ENCODE data around the gene ADGRV1.
"Not testable (repeated sequence)": the region's sequence is repeated elsewhere in the genome, so short reads cannot be mapped to it uniquely, and the experiment has no call there.

The ADGRV1 gene

DNA sequence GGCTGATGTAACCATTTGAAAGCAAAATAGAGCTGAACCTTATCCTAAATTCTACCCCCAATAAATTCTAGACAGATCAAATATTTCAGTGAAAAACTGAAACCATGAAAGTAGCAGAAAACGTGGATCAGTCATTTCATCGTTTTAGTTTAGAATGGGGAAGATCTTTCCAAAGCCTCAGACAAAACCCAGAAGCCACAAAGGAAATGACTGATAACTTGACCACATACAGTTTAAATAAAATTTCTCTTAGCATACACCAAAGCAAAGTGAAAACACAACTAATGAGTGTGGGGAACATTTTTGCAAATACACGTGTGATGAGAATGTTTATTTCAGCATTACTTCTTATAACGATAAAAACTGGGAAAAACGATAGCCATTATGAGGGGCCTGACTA lies 284.8 kb downstream of the ADGRV1 start:
- DNase-seq: no peak

DNA sequence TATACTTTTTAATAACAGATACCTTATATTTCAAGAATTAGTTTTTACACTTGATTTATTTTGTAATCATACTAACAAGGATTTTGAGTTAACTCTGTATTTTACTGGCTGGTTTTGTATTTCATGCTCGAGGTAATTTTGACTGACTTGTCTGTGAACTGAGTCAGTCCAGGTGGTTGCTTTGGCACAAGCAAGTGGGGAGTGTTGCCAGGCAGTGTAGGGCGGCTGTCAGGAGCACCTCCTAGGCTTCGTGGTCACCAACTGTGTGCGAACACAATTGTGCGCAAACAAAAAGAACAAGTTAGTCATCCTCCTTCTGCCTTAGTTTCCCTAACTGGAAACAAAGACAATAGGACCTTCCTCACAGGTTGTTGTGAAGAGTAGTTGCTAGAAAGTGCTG lies 286.3 kb downstream of the ADGRV1 start:
- no peak for DNase-seq

DNA sequence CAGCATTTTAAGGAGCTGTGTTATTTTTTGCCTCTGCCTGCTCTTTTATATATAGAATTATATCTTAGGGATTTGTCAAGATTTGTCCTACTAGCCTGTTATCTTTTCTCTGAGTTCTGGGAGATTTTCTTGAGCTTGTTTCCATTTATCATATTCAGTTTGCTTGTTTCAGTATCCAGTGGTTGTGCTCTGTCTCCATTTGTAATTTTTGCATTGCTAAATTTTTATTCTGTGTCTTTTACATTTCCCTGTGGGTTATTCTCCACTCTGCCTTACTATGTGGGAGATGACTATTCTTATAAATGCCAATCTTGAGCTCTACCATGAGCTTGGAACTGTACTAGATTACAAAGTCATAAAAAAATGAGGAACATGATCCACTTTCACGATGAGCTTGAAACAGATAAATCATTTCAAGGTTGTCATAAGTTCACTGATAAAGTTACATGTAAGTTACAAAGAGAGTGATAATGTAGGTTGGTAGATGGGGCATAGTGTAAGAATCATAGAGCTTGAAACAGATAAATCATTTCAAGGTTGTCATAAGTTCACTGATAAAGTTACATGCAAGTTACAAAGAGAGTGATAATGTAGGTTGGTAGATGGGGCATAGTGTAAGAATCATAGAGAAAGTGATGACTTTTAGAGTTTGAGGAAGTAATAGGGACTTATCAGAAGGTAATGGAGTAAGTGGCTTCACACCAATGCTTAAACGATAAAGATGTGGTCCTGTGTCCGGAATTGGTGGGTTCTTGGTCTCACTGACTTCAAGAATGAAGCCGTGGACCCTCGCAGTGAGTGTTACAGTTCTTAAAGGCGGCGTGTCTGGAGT lies 287.3 kb downstream of the ADGRV1 start:
- no peak for DNase-seq

DNA sequence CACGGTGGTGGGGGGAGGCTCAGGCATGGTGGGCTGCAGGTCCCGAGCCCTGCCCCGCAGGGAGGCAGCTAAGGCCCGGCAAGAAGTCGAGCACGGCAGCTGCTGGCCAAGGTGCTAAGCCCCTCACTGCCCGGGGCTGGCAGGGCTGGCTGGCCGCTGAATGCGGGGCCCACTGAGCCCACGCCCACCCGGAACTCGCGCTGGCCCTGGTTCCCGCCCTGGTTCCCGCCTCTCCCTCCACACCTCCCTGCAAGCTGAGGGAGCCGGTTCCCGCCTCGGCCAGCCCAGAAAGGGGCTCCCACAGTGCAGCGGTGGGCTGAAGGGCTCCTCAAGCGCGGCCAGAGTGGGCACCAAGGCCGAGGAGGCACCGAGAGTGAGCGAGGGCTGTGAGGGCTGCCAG lies 289.0 kb downstream of the ADGRV1 start:
- not testable (repeated sequence) for DNase-seq

DNA sequence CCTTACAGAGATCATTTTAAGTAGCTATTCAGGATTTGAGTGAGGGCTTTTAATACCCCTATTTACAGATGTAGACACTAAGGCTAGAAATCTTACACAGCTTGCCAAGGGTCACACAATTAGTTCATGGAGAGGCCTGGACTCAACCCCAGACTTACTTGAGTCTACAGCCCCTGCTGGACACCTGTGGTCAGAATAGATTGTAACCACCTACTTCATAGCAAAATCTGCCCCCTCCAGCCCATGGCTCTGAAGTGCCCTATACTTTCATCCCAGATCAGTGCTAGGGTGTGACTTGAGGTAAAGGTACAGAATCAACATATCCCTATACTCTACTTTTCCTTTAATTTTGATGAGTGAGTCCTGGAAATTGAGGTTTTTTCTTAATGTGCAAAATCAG lies 291.3 kb downstream of the ADGRV1 start:
- no peak for DNase-seq

DNA sequence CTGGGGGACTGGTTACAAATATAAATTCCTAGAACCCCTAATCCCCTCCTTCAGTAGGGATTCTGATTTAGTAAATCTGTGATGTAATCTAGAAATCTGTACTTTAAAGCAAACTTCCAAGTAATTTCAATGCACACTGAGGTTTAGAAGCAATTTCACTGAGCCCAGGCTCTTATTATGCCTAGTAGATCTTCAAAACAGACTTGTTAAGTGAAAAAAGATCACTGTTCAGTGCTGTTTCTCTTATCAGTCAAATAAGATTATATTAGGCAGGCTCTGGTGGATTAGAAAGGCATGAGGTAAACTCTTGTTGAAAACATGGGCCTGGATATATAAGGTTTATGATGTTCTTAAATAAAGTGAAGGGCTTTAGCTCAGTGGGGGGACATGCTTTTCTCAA lies 293.9 kb downstream of the ADGRV1 start:
- no peak for DNase-seq

DNA sequence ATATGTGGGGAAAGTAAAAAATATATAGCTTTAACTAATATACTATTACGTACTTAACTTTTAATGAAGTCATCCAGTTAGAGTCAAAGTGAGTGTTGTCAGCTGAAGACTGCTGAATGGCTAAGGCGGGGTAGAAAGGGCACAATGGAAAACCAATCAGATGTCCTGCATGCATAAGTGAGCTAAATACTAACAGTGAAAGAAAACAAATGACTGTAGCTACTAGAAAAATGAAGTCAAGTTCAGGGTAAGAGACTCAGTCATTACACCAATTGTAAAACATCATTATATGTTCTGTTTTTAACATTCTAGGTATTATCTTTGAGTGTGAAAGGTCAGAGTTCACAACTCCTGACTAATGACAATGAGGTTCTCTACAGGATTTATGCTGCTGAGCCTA lies 295.2 kb downstream of the ADGRV1 start:
- DNase-seq: no peak

DNA sequence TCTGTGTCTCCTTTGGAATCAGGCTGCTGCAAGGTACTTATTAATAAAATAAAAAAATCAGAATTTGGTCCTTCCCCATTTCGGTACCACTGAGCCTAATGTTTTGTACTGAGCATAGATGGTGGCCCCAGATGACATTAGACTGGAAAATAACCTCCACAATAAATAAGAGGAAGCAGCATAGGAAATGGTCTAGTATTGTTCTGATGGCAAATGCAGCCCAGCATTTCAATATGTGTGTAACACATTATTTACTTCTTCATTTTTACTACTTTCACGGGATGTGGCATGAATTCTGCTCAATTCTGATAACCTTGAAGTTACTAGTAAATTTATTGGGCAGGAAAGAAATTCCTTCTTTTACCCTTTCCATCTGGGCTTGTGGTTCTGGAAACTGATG lies 295.6 kb downstream of the ADGRV1 start:
- DNase-seq: no peak

DNA sequence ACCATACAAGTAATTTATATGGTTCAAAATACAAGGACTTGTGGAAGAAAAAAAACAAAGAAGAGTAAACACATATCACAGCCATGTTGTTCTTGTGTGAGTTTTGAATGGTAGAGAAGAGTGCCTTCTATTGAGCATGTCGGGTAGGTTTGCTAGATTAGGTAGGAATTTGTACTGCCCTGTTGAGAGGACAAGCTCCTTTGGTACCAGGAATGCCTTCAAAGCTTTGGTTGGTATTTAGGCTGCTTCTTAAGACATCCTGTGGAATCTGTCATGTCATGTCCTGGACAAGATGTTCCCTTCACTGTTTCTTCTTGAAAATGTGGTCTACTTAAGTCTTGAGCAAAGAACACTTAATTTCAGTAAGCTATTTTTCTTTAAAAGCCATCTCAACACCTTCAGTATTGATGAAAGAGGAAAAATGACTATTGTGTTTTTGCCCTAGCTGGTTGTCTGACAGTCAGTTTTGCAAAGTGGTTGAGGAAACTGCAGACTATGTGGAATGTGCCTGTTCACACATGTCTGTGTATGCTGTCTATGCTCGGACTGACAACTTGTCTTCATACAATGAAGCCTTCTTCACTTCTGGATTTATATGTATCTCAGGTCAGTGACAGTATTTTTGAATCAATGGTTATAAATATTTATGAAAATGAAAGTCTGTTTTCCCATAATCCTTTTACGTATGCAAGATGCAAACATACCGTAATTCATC lies 296.9 kb downstream of the ADGRV1 start:
- no peak for DNase-seq

DNA sequence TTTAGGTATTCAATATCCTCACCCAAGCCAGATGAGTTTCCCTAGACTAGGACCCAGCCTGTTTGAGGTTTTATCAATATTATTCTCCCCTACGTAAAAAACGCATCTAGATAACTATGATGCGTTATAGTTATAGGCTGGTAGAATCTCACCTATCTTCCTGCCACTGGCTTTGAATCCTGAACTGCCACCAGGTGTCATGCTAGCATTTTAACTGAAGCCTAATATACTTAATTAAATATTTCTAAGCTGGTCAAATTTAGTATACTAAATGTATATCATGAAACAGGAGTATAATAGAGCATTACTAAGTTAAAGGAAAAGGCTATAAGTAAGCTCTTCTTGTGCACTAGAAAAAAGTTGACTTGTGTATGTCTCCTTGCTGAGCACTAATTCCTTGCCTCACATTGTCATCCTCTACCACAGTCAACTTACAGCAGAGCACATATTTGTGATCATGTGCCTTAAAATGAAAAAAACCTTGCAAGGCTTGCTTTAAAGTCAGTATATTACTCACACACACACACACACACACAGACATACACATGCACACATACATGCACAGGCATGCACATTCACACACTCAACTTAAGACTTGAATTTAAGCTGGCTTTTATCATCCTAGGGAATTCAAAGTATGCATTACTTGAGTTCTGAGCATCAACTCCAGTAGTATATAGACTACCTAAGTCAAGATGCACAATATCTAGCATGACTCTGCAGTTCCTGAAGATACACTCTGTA lies 303.4 kb downstream of the ADGRV1 start:
- DNase-seq: no peak

DNA sequence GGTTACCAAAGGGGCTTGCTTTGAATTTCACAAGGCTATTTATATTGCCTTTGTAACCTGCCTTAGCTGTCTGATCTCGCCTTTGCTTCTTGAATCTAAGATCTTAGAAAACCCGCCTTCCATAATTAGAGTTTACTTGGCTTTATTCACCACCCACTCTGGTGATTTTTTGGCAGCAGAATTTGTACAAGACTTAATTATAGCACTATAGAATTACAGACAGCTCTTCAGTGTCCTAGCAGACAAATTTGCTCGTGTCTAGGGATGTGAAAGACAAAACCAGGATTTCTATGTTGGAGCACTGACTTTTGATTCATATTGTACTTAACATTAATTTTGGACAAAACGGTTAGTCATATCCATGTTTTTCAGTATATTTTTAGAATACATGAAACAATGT lies 306.6 kb downstream of the ADGRV1 start:
- no peak for DNase-seq

DNA sequence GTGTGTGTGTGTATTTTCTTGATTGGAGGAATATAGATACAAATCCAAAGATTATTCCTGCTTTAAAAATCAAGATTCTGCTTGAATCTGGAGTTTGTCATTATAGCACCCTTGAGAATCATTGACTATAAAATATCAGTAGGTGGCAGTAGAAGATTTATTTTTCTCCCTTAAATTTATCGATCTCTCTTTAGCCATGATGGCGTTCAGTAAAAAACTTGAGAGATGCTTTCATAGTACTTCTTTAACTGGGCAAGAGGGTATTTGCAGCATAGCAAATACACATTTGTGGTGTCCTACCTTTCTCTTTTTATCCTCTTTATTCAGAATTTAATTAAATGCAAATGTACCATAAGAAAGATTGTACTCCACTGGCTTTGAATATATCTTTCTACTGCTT lies 307.7 kb downstream of the ADGRV1 start:
- DNase-seq: peak in 1 of 2 experiments; percentile 40

DNA sequence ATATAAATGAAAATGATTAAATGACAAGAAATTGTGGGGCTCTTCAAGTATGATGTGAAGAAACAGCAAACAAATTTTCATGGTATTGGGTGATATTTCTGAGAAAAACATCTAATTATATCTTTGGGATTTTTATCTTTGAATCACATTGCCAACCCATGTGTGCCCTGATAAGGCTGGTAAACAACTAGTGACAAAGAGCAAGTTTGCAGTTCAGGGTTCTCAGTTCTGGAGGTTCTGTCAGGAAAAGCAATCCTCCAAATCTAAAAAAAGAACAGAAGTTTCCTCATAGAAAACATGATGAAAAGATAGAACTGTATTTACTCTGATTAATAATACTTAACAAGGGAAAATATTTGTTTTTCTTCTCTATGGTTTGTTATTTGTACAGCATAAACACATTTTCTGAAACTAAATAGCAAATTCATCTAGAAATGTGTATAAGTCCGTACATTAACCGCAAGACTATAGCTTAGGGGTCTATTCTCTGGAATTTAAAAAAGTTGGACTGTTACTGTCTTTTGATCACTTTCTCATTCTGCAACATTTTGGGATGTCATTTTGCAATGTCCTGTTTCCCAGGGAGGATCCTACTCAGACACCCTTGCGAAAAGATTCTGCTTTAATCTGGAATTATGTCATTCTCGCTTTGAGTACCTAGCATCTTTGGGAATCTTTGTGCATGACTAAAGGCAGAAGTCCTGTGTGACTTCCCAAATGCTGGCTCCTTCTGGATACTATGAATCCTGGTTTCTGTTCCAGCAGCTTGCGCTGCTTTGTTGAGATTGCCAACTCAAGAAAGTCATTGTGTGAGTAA lies 308.5 kb downstream of the ADGRV1 start:
- DNase-seq: no peak

DNA sequence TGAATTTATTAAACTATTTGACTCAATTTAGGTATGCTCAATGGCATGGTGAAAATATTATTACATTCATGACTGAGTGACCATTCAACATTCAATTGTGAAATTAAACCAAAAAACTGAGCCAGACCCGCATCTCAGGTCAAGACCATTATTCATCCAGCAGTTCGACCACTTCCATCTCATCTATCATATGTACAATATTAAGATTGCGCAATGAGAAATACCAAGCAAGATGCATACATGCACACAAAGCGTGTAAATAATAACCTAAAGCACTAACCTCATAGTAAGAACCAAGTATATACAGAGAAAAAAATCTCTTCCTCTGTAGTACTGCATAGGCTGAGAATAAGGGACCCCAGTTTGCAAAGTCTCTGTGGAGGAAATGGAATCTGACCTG lies 310.2 kb downstream of the ADGRV1 start:
- DNase-seq: no peak

DNA sequence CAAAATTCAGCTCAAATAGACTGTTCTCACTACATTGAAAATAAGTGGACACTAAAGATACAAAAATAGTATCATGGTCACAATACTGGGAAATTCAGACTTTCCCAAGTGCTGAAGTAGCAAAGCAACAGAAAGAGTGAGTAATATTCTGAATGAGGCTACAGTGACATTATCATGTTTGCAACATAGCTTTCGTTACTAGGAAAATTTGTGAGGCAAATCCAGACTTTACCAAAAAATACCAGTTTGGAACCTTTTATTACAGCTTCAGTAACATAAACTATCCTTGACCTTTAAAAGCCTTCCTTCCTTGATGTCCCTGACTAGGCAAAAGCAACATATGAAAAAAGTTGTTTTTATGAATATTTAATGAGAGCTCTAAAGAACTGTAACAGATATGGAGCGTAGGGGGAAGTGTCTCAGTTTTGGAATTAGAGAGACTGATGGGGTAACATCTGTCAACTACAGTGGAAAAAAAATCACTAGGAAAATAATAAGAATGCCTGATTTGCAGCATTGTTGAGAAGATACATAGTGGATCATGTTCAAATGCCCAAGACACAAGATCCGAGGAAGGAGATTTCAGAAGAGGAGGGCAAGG lies 312.9 kb downstream of the ADGRV1 start:
- no peak for DNase-seq

DNA sequence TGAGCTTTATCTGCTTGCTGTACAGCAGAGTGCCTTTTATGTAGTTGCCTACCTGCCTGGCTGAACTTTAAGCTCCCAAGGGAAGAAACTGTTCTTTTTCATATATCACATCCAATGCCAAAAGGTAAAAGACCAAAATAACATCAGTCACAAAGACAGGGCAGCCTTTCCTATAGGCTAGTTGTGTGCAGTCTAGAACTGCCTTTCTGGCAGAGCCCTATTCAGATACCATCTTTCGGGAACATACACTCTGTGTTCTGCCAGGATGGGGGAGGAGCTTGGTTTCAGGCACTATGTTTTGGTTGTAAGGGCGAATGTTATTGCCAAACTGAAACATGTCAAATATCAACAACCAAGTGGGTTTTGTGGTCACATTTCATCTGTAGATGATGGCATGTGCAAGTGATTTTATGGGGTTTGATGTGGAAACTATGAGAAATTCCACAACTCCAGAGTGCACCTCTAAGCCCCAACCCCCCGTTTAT lies 314.5 kb downstream of the ADGRV1 start:
- no peak for DNase-seq

DNA sequence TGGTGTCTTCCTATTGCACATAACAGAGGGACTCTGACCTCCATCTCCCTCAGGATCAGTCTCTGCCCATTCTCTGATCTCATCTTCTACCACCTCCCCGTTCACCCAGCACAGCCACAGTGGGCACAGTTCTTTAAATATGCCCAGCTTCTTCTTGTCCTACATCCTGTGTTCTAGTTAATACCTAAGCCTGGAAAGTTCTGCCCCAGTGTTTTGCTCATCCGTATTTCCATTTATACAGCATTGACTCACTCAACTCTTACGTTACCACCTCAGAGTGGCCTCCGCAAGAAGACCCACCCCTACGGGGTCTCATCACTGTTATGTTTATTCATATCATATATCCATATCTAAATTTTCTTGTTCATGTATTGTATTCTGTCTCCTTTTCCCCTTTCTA lies 315.5 kb downstream of the ADGRV1 start:
- no peak for DNase-seq

DNA sequence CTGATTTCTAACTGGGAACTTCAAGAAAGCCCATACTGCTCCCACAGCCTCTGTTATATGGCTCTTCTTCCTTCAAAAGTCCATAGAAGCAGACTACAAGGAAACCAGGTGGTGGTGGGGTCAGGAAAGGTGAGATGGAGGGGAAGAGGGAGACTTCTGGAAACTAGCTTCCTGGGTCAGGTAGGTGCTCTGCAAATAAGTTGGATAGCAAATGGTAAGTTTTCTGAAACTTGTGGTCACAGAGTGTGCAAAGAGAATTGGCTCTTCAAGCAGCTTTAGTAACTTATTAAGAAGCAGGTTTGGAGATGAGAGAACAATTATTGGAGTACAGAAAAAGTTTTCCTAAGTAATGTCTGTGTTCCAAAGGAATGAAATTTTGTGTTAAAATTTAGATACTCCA lies 316.9 kb downstream of the ADGRV1 start:
- no peak for DNase-seq

DNA sequence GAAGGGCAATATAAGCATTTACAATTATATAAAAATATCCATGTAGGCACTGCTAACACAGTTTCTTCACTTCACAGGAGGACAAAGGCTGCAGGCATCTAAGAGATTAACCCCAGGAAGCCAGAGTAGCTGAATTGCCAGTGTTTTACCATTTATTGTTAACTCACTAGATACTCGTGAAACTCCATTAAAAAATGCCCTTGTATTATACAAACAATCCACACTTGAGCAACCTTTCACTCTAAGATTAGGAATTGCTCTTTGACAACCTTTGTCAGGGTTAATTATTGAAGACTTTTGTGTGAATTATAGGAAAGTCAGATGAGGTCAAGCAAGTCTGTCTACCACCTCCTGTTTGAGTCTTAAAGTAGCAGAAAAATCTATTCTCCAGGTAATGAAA lies 317.8 kb downstream of the ADGRV1 start:
- DNase-seq: no peak

DNA sequence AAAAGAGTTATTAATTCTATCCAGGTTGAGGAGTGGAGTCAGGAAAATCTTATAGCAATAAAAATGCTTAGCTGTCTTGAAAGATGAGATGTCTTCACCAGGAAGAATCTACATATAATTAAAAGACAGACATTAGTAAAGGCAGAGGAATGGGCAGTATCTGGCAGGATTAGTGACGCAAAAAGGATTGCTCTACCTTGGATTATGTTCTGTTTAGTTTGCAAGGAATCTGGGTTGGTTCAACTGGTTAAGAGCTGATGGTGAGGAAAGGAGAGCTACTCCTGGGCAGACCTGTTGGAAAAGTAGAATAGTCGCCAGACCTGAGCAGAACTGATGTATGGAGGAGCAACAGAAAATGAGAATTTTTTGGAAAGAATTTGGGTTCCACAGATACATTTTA lies 318.5 kb downstream of the ADGRV1 start:
- DNase-seq: no peak

DNA sequence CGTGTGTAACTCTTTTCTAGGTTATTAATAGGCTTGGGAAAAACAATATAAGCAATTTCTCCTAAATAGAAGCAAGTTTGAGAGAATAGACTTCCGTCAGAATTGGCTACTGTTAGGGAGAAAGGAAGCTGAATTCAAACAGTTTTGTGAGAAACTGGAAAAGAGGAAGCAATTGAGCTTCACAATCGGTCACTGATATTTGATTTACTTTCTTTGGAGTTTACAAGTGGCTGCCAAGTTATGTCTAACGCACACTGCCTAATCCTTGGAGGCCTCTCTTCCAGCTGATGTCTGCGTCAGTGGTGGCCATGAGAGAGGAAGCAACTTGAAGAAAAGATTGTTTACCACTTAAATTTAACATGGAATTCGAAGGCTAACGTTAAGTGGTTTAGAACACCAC lies 319.5 kb downstream of the ADGRV1 start:
- no peak for DNase-seq

DNA sequence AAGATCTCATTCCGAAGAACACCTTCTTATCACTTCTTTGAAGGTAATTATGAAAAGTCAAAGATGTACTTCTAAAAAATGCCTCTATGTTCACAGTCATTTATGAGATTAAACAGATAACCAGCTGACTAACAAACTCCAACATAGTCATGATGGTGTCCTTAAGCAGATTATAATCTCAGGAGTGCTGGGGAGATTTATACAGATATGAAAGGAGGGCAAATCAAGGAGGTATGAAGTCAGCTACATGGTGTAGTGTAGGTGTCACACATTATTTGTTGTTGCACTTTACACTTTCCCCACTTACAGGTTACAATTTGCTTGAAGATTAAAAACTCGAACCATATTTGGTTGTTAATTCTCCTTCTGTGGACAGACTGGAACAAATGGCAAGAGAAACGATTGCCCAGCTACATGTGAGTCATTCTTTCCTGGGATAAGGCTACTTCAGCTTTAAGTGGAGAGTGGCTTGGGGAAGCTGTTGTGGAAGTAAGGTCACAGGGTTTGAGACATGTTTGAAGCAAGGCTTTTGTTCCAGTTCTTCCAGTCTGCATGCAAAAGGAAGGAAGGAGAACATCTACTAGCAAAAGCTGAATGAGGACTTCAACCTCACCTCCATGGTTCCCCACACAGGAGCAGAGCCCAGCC lies 320.1 kb downstream of the ADGRV1 start:
- DNase-seq: no peak
